T-cell (primary cell): ENCODE data around the gene E2F4. TPM values are rescaled to one million over a fixed set of nuclear protein-coding genes. Genes with fewer than 3 reads are reported as not detected.

Experiments used
- ATAC-seq, 4 experiments: fragments of 200-7000 bp in 3 of 4; fragments of 150-1000 bp in 1 of 4; cut with Tn5 transposase; replicated peaks in 1 of 4; 1 replicate in 3 of 4; 2 replicates in 1 of 4; pipeline ENCODE4 v1.10.0; 2021; ENCODE audit warnings: moderate library complexity in 3 of 4, mild to moderate bottlenecking in 2 of 4, moderate number of reproducible peaks in 1 of 4
- CTCF ChIA-PET, 2 donors: fragments of 300-600 bp; sonication (Branson Sonifier 250); formaldehyde crosslinking; loops; one replicate each; lab custom pipeline; 2022; ENCODE audit warnings: antibody characterized with exemption in 2 of 2; lab: Charles Lee
- POLR2A ChIA-PET, 2 donors: fragments of 300-600 bp; sonication (Branson Sonifier 250); formaldehyde crosslinking; loops; one replicate each; lab custom pipeline; 2022; ENCODE audit warnings: antibody characterized with exemption in 2 of 2; lab: Charles Lee
- DNase-seq, 35 experiments: peaks; one replicate each; pipeline versions ENCODE4 v3.0.0 to v3.0.0-alpha.2; 2013 to 2023
- H3K27ac ChIP-seq: one replicate; pipeline ENCODE4 v1.5.1; 2013; ENCODE audit warnings: low read length
- H3K27me3 ChIP-seq, 2 experiments: replicated peaks in 1 of 2; 1 replicate in 1 of 2; 2 replicates in 1 of 2; pipeline versions ENCODE4 v1.6.1 to v1.7.0; 2013; ENCODE audit warnings: low read length in 1 of 2, mixed read lengths in 1 of 2; ENCODE audit not compliant: control insufficient read depth in 2 of 2, insufficient read depth in 2 of 2; ENCODE audit errors: extremely low read depth in 1 of 2
- H3K36me3 ChIP-seq, 2 donors: 1 replicate in 1 of 2; 2 replicates in 1 of 2; pipeline versions ENCODE4 v1.6.1 to v1.7.0; 2013; ENCODE audit warnings: low read length in 1 of 2; ENCODE audit not compliant: control insufficient read depth in 2 of 2, insufficient read depth in 1 of 2; ENCODE audit errors: extremely low read depth in 1 of 2
- H3K4me1 ChIP-seq, 2 experiments: 1 replicate in 1 of 2; 2 replicates in 1 of 2; pipeline versions ENCODE4 v1.6.1 to v1.7.0; 2013; ENCODE audit warnings: low read length in 2 of 2, mixed read lengths in 1 of 2; ENCODE audit not compliant: insufficient read depth in 2 of 2, control insufficient read depth in 1 of 2; ENCODE audit errors: extremely low read depth in 1 of 2
- H3K4me3 ChIP-seq, 2 donors: 1 replicate in 1 of 2; 2 replicates in 1 of 2; pipeline versions ENCODE4 v1.5.1 to v1.7.0; 2013; ENCODE audit warnings: mild to moderate bottlenecking in 2 of 2, low read length in 1 of 2, moderate library complexity in 1 of 2; ENCODE audit not compliant: control insufficient read depth in 1 of 2; ENCODE audit errors: extremely low read depth in 1 of 2
- H3K9me3 ChIP-seq: 2 replicates; pipeline ENCODE4 v1.7.0; 2013
- H3K27ac Mint-ChIP-seq, 2 donors: one replicate each; pipeline ENCODE4 v1.8.0; 2020 to 2021; ENCODE audit warnings: mild to moderate bottlenecking in 2 of 2, mixed read lengths in 2 of 2
- H3K27me3 Mint-ChIP-seq, 2 donors: one replicate each; pipeline ENCODE4 v1.8.0; 2021 to 2022; ENCODE audit warnings: mixed read lengths in 2 of 2
- H3K36me3 Mint-ChIP-seq: one replicate; pipeline ENCODE4 v1.8.0; 2021; ENCODE audit warnings: mixed read lengths
- H3K4me1 Mint-ChIP-seq, 3 donors: one replicate each; pipeline ENCODE4 v1.8.0; 2020 to 2022; ENCODE audit warnings: mixed read lengths in 3 of 3, mild to moderate bottlenecking in 1 of 3
- H3K4me3 Mint-ChIP-seq, 3 donors: one replicate each; pipeline ENCODE4 v1.8.0; 2020 to 2022; ENCODE audit warnings: mild to moderate bottlenecking in 3 of 3, mixed read lengths in 3 of 3, moderate library complexity in 3 of 3
- H3K9me3 Mint-ChIP-seq, 3 donors: one replicate each; pipeline ENCODE4 v1.8.0; 2020 to 2022; ENCODE audit warnings: mixed read lengths in 3 of 3
- WGBS: methylation state at CpG from one replicate; pipeline ENCODE4 v1.1.5; 2013; ENCODE audit warnings: missing lambda C conversion rate; ENCODE audit not compliant: insufficient coverage; 5-methylcytosine and 5-hydroxymethylcytosine counted together
- total RNA-seq, 35 experiments: library from RNA in 6 of 35; stranded (reverse) in 6 of 35; fragments of 120-200 nt in 1 of 35; gene quantifications; one replicate each; pipeline versions ENCODE4 v1.2.1 to v1.2.4 and lab custom pipeline; 2013 to 2026

The E2F4 gene
- total RNA-seq, 5 donors from 2014 or later (not counting 1 experiment from before 2014, with no cell fraction given), result 59.4 to 97.1 (median 83.1) TPM

DNA sequence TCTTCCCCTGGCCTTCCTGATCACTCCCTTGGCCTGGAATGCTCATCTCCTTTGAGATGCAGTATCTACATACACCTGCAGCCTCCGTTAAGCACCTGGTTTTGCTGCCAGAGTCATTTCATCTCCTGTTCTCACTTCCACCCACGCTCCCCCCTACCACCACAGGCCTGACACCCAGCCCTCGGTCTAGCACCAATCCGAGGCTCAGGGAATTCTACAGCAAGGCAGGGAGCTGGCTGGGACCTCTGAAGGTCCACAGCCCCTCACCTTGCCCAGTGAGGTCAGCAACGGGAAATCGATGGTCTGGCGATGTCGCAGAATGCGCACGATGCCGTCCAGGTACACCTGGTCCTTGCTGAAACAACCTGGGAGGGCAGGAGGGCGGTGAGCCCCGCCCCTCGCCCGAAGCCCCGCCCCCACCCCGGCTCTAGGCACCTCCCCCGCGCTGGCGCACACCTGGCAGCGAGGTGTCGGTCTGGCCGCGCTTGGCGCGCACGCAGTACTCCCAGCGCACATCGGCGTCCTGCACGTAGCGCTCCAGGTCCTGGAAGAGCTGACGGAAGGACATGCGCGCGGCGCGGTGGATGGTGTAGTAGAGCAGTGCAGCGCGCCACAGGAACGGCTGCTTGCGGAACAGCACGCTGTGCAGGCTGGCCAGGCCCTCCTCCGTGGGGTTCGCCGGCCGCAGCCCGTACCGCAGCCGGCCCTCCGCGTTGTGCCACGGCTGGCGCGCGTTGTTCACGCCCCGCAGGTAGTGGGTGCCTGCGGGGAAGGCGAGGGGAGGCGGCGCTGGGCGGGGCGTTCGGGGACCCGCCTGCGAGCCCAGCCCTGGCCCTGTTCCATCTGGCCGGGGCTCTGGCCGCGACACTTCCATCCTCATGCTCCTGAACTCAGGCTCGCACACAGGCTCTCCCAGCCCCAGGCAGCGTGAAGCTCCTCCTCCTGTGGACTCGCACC is 13.9 kb upstream of the E2F4 start:
- ChIA-PET CTCF (interaction anchor here in 1 of 2 donors (0.6 to 1.2 kb wide), 4 partner anchors 12 to 628 kb away, joined by 3 to 7 read pairs (median 4); partner anchors contain the start of genes FBXL8, RANBP10 and TRADD), POLR2A (interaction anchor here in 1 of 2 donors (0.5 to 0.7 kb wide), 2 partner anchors 46 to 140 kb away, joined by 3 to 7 read pairs; no protein-coding TSS in a partner anchor)
- Mint-ChIP-seq H3K36me3 (no peaks in the 10 kb centered on the region), H3K4me1 (peaks cover 21 to 34% (median 23%) of the 10 kb centered on the region in 3 donors), H3K27me3 (peaks cover 23 to 27% of the 10 kb centered on the region in 2 donors), H3K27ac (no peak overlapping the region), H3K4me3 (peak overlapping the region; percentile 63 to 67 (median 64)), H3K9me3 (no peaks in the 10 kb centered on the region)
- Histone ChIP-seq H3K27ac (no peak overlapping the region), H3K4me1 (peaks cover under 1 to 45% of the 10 kb centered on the region in 2 experiments), H3K36me3 (no peaks in the 10 kb centered on the region), H3K4me3 (peak overlapping the region; percentile 35 to 37), H3K27me3 (peaks cover 17 to 59% of the 10 kb centered on the region in 2 experiments), H3K9me3 (no peaks in the 10 kb centered on the region)
- ATAC-seq, result peak; percentile 44 to 73 (median 52)
- 5% methylated on average over 67 of the region's 73 CpGs for WGBS
- peak in 34 of 35 experiments; percentile 31 to 77 (median 52) for DNase-seq

DNA sequence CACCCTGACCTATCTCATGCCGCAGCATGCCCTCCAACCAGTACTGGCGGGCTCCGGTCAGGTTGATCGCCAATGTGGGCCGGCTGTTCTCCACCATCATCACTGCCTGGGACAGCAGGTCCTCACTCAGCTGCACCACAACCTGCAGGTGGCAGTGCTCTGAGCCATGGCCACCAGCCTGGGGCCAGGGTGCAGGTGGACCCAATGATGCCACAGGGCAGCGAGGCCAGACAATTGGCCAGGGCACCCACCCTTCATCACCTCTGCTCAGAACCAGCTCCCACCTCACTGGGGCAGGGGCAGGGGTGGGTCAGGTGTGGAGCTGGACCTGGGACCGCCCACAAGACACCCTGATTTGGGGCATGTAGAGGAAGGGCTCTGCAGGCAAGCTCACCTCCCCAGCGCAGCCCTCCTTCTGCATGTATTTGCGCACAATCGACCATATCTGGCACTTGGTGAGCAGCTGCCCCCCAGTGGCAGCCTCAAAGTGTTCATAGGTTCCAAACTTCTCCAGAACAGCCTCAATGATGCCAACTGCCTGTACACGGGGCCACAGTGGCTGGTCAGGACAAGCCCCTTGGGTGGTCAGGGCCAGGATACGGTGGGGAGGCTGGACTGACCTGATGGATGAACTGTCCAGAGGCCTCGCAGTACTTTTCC is 12.4 kb upstream of the E2F4 start:
- 92% methylated on average over 11 of the region's 13 CpGs for WGBS
- DNase-seq, result no peak

DNA sequence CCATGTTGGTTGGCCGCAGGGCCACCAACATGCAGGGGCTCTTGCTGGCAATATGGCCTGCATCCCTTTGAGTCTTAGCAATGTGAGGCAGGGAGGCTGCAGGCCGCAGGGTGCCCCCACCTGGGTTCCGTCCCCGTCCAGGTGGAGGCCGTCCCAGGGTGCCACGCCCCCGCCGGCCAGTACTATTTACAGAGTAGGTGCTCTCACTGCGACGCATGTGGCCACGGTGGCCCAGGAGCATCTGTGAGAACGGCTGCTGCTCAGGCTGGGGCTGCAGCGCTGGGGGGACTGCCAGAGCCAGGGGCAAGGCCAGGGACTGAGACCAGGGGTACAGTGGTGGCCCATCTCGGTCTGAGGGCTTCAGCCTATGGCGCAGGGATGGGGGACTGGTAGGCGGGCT is 11.8 kb upstream of the E2F4 start:
- H3K27me3 ChIP-seq, result peaks cover 9 to 42% of the 10 kb centered on the region in 2 experiments
- 93% methylated on average over 15 of the region's 16 CpGs for WGBS
- POLR2A ChIA-PET, result no interaction called here
- H3K27ac ChIP-seq, result no peak overlapping the region
- H3K9me3 ChIP-seq, result no peaks in the 10 kb centered on the region
- ATAC-seq, result no peak
- Mint-ChIP-seq H3K9me3 (no peaks in the 10 kb centered on the region), H3K4me3 (no peak overlapping the region), H3K27me3 (peaks cover 14 to 18% of the 10 kb centered on the region in 2 donors), H3K27ac (no peak overlapping the region), H3K4me1 (peaks cover 17 to 29% (median 17%) of the 10 kb centered on the region in 3 donors), H3K36me3 (no peaks in the 10 kb centered on the region)
- no peaks in the 10 kb centered on the region for H3K36me3 ChIP-seq
- CTCF ChIA-PET, result interaction anchor here (0.6 to 0.9 kb wide), 2 partner anchors 19 to 201 kb away, joined by 3 read pairs; no protein-coding TSS in a partner anchor
- no peak for DNase-seq
- H3K4me3 ChIP-seq, result no peak overlapping the region
- H3K4me1 ChIP-seq, result peaks cover 4 to 37% of the 10 kb centered on the region in 2 experiments

More for the DNA sequence above, 12.4 kb upstream of the E2F4 start:
- no peaks in the 10 kb centered on the region for H3K36me3 ChIP-seq
- no peak overlapping the region for H3K4me3 ChIP-seq
- H3K27me3 ChIP-seq, result peaks cover 13 to 46% of the 10 kb centered on the region in 2 experiments
- peak overlapping the region in 1 of 3 donors; percentile 13 for H3K4me3 Mint-ChIP-seq
- H3K36me3 Mint-ChIP-seq, result no peaks in the 10 kb centered on the region
- H3K27ac ChIP-seq, result no peak overlapping the region
- CTCF ChIA-PET, result interaction anchor here in 1 of 2 donors (0.5 to 0.9 kb wide), 3 partner anchors 22 to 889 kb away, joined by 3 to 4 read pairs (median 3); no protein-coding TSS in a partner anchor
- peaks cover 12 to 25% (median 12%) of the 10 kb centered on the region in 3 donors for H3K4me1 Mint-ChIP-seq
- no peaks in the 10 kb centered on the region for H3K9me3 ChIP-seq
- POLR2A ChIA-PET, result no interaction called here
- peaks cover 4 to 37% of the 10 kb centered on the region in 2 experiments for H3K4me1 ChIP-seq
- ATAC-seq, result no peak
- peaks cover 14 to 18% of the 10 kb centered on the region in 2 donors for H3K27me3 Mint-ChIP-seq
- H3K9me3 Mint-ChIP-seq, result no peaks in the 10 kb centered on the region
- H3K27ac Mint-ChIP-seq, result no peak overlapping the region

DNA sequence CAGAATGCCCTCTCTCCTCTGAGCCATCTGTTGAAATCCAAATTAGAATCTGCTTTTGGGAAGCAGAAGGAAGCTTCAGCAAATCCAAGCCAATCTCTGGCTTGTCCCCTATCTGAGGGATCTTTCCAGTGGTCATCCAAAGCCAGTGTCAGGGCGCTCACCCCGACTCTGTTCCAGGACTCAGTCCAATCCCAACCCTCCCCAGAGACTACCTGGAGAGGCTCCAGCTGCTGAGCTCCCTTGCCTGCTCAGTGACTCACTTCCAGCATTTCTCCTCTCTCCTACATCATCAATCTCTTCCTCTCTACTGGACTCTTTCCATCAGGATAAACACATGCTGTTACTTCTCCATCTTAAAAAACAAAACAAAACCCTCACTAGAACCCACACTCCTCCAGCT is 10.6 kb upstream of the E2F4 start:
- Mint-ChIP-seq H3K4me1 (peaks cover 22 to 34% (median 23%) of the 10 kb centered on the region in 3 donors), H3K9me3 (no peaks in the 10 kb centered on the region), H3K36me3 (no peaks in the 10 kb centered on the region), H3K27me3 (peaks cover 14 to 21% of the 10 kb centered on the region in 2 donors), H3K27ac (no peak overlapping the region), H3K4me3 (no peak overlapping the region)
- Histone ChIP-seq H3K9me3 (no peaks in the 10 kb centered on the region), H3K4me3 (no peak overlapping the region), H3K27me3 (peaks cover 6 to 41% of the 10 kb centered on the region in 2 experiments), H3K4me1 (peaks cover 4 to 42% of the 10 kb centered on the region in 2 experiments), H3K36me3 (no peaks in the 10 kb centered on the region), H3K27ac (no peak overlapping the region)
- ChIA-PET CTCF (interaction anchor here (0.7 to 2.1 kb wide), 2 partner anchors 22 to 28 kb away, joined by 4 to 8 read pairs; partner anchors contain the start of genes FBXL8 (in 1 of the 2) and TRADD (in 1 of the 2)), POLR2A (interaction anchor here in 1 of 2 donors (1.0 kb wide), 1 partner anchor 229 kb away, joined by 10 read pairs; no protein-coding TSS in a partner anchor)
- ATAC-seq, result no peak
- DNase-seq, result no peak
- 94% methylated on average over 2 of the region's 2 CpGs for WGBS

DNA sequence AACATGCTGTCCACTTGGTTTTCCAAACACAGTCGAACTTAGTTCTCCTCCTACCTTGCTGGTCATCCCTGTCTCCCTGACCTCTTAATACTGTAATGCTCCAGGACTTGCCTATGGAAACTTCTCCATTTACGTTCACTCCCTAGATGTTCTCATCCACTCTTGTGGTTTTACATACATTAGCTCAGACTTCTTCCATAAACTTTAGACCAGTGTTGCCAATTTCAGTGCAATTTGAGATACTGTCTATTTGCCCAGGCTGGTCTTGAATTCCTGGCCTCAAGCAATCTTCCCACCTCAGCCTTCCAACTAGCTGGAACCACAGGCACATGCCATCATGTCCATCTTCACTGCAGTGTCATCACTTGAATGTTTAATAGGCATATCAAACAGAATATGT is 9.7 kb upstream of the E2F4 start:
- Histone ChIP-seq H3K36me3 (no peaks in the 10 kb centered on the region), H3K4me1 (peaks cover 4 to 42% of the 10 kb centered on the region in 2 experiments), H3K9me3 (no peaks in the 10 kb centered on the region), H3K27me3 (peaks cover 3 to 43% of the 10 kb centered on the region in 2 experiments), H3K4me3 (no peak overlapping the region), H3K27ac (no peak overlapping the region)
- Mint-ChIP-seq H3K36me3 (no peaks in the 10 kb centered on the region), H3K27me3 (peaks cover 9 to 13% of the 10 kb centered on the region in 2 donors), H3K27ac (no peak overlapping the region), H3K4me3 (no peak overlapping the region), H3K4me1 (peaks cover 21 to 30% (median 22%) of the 10 kb centered on the region in 3 donors), H3K9me3 (no peaks in the 10 kb centered on the region)
- ChIA-PET POLR2A (interaction anchor here in 1 of 2 donors (1.0 kb wide), 1 partner anchor 230 kb away, joined by 10 read pairs; no protein-coding TSS in a partner anchor), CTCF (interaction anchor here (0.7 to 2.1 kb wide), 2 partner anchors 23 to 29 kb away, joined by 4 to 8 read pairs; partner anchors contain the start of genes FBXL8 (in 1 of the 2) and TRADD (in 1 of the 2))
- DNase-seq (no peak), ATAC-seq (no peak)
- 100% methylated on average over 2 of the region's 2 CpGs for WGBS
